ENCODE results near the gene IFITM10.

The IFITM10 gene

DNA sequence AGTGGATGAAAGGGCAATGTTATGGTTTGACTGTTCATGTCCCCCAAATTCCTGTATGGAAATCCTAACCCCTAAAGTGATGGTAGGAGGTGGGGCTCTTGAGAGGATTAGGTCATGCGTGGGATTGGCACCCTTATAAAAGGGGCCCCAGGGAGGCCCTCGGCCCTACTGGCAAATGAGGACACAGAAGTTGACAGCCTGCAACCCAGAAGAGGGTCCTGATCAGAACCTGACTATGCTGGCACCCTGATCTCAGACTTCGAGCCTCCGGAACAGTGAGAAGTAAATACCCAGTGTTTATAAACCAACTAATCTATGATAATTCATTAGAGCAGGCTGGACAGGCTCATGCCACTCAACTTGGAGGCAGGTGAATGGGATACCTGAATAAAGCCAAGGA is 8.7 kb downstream of the IFITM10 start:
- TF ChIP-seq, protein P1, sequence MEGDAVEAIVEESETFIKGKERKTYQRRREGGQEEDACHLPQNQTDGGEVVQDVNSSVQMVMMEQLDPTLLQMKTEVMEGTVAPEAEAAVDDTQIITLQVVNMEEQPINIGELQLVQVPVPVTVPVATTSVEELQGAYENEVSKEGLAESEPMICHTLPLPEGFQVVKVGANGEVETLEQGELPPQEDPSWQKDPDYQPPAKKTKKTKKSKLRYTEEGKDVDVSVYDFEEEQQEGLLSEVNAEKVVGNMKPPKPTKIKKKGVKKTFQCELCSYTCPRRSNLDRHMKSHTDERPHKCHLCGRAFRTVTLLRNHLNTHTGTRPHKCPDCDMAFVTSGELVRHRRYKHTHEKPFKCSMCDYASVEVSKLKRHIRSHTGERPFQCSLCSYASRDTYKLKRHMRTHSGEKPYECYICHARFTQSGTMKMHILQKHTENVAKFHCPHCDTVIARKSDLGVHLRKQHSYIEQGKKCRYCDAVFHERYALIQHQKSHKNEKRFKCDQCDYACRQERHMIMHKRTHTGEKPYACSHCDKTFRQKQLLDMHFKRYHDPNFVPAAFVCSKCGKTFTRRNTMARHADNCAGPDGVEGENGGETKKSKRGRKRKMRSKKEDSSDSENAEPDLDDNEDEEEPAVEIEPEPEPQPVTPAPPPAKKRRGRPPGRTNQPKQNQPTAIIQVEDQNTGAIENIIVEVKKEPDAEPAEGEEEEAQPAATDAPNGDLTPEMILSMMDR (conservative IDR thresholded peaks at IDR 0.05; ENCODE audit: low read depth, low read length): no peak
- Histone ChIP-seq H3K9ac (no peak overlapping the region), H3K36me3 (ENCODE audit: insufficient read depth) (no peaks in the 10 kb centered on the region)

DNA sequence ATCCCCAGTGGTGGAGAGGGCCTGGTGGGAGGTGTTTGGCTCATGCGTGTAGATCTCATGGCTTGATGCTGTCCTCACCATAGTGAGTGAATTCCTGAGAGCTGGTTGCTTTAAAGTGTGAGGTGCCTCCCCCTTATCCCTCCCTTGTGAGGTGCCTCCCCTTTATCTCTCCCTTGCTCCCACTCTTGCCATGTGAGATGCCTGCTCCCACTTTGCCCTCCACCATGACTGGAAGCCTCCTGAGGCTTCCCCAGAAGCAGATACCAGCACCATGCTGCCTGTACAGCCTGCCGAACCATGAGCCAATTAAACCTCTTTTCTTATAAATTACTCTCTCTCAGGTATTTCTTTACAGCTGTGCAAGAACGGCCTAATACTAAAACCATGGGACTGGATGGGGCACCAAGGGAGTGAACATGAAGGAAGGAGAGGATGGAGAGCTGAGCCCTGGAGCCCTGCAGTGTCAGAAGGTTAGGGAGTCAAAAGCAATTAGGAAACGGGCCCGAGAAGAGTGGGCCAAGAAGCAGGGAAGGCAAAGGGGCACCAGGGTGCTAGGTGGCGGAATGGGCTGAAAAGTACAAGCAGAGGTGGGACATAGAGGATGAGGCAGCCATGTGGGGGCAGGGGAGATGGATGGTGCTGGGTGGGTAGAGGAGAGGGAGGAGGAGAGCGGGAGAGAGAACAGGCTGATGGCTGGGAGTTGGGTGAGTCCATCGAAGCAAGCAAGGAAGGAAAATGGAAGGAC is 9.4 kb downstream of the IFITM10 start:
- no peaks in the 10 kb centered on the region for H3K36me3 ChIP-seq (ENCODE audit: insufficient read depth)
- no peak overlapping the region for H3K27ac ChIP-seq
- no peaks in the 10 kb centered on the region for H3K79me2 ChIP-seq (ENCODE audit: insufficient read depth, low read depth)
- TF ChIP-seq, protein P1 (conservative IDR thresholded peaks at IDR 0.05; ENCODE audit: low read depth, low read length): no peak
- H3K4me2 ChIP-seq: no peak overlapping the region
- H3K4me3 ChIP-seq (IDR thresholded peaks at IDR 0.05; ENCODE audit: insufficient read depth, low read depth, low read length): no peak overlapping the region
- H3K27me3 ChIP-seq (ENCODE audit: insufficient read depth, low read depth): peaks cover 75% of the 10 kb centered on the region
- H4K20me1 ChIP-seq (ENCODE audit: insufficient read depth): no peaks in the 10 kb centered on the region
- no peak overlapping the region for H2AFZ ChIP-seq (ENCODE audit: low read depth)
- no peaks in the 10 kb centered on the region for H3K4me1 ChIP-seq (ENCODE audit: low read depth, poor library complexity, severe bottlenecking)
- no peak overlapping the region for H3K9ac ChIP-seq

More for the DNA sequence above, 8.7 kb downstream of the IFITM10 start:
- Histone ChIP-seq H2AFZ (ENCODE audit: low read depth) (no peak overlapping the region), H3K27ac (no peak overlapping the region), H3K27me3 (ENCODE audit: insufficient read depth, low read depth) (peaks cover 67% of the 10 kb centered on the region), H4K20me1 (ENCODE audit: insufficient read depth) (no peaks in the 10 kb centered on the region), H3K4me3 (IDR thresholded peaks at IDR 0.05; ENCODE audit: insufficient read depth, low read depth, low read length) (no peak overlapping the region), H3K79me2 (ENCODE audit: insufficient read depth, low read depth) (no peaks in the 10 kb centered on the region), H3K4me1 (ENCODE audit: low read depth, poor library complexity, severe bottlenecking) (no peaks in the 10 kb centered on the region), H3K4me2 (no peak overlapping the region)

DNA sequence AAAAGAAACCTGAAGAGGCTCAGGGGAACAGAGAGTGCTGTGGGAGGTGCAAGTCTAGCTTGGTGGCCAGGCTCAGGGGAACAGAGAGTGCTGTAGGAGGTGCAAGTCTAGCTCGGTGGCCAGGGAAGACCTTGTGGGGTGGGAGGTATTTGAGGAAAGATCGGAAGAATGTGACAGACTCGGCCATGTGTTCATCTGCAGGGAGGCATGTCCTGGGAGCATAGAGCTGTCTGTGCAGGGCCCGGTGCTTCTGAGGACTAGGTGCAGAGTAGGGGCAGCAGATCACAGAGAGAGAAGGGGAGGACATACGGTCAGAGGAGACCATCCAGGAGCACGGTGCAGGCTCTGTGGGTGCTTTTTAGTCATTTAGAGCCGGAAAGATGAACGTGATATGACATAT is 10.8 kb downstream of the IFITM10 start:
- Histone ChIP-seq H3K27me3 (ENCODE audit: insufficient read depth, low read depth) (peaks cover 85% of the 10 kb centered on the region), H3K9ac (no peak overlapping the region), H3K36me3 (ENCODE audit: insufficient read depth) (no peaks in the 10 kb centered on the region), H3K79me2 (ENCODE audit: insufficient read depth, low read depth) (no peaks in the 10 kb centered on the region), H3K4me2 (no peak overlapping the region), H3K4me1 (ENCODE audit: low read depth, poor library complexity, severe bottlenecking) (no peaks in the 10 kb centered on the region), H3K4me3 (IDR thresholded peaks at IDR 0.05; ENCODE audit: insufficient read depth, low read depth, low read length) (no peak overlapping the region), H2AFZ (ENCODE audit: low read depth) (no peak overlapping the region), H3K27ac (no peak overlapping the region), H4K20me1 (ENCODE audit: insufficient read depth) (no peaks in the 10 kb centered on the region)
- TF ChIP-seq, protein P1 (conservative IDR thresholded peaks at IDR 0.05; ENCODE audit: low read depth, low read length): no peak

DNA sequence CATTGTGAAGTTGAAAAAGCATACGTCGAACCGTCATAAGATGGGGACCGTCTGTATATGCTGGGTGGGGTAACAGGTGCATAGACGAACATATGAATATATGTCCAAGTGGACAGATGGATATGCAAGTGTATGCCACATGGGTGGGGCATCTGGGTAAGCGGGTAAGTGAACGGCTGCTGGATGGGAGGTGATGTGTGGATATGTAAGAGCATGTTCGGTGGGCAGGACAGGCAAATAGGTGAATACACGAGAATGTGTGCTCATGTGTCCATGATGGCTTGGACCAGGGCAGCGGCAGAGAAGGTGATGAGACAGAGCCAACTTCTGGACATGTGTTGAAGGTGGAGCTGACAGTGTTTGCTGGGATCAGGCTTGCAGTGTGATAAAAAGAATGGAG is 12.0 kb downstream of the IFITM10 start:
- Histone ChIP-seq H3K4me3 (IDR thresholded peaks at IDR 0.05; ENCODE audit: insufficient read depth, low read depth, low read length) (no peak overlapping the region), H3K4me2 (no peak overlapping the region), H3K79me2 (ENCODE audit: insufficient read depth, low read depth) (no peaks in the 10 kb centered on the region), H4K20me1 (ENCODE audit: insufficient read depth) (no peaks in the 10 kb centered on the region), H2AFZ (ENCODE audit: low read depth) (no peak overlapping the region), H3K27me3 (ENCODE audit: insufficient read depth, low read depth) (peaks cover 86% of the 10 kb centered on the region), H3K36me3 (ENCODE audit: insufficient read depth) (no peaks in the 10 kb centered on the region), H3K4me1 (ENCODE audit: low read depth, poor library complexity, severe bottlenecking) (no peaks in the 10 kb centered on the region), H3K9ac (no peak overlapping the region), H3K27ac (no peak overlapping the region)
- TF ChIP-seq, protein P1 (conservative IDR thresholded peaks at IDR 0.05; ENCODE audit: low read depth, low read length): no peak
